GM12878 (cell line): ENCODE data around the gene UBE3D. TPM values are rescaled to one million over a fixed set of nuclear protein-coding genes. Genes with fewer than 3 reads are reported as not detected.

Experiments
- ATAC-seq: fragments of 200-7000 bp; cut with Tn5 transposase; 3 replicates; pipeline ENCODE4 v1.9.1; 2020; ENCODE audit warnings: mild to moderate bottlenecking, moderate library complexity
- BruUV-seq: library from RNA; stranded (reverse); fragments of 400-500 nt; replicated peaks from 2 replicates; lab custom pipeline; 2021; lab: Mats Ljungman, UMichigan
- CTCF ChIA-PET: fragments of 300-600 bp; sonication (Branson Sonifier 250); formaldehyde crosslinking; extraction: SDS; loops from one replicate; lab custom pipeline; 2021; ENCODE audit warnings: inconsistent platforms; lab: Yijun Ruan, JAX
- POLR2A ChIA-PET: fragments of 350-600 bp; formaldehyde crosslinking; extraction: SDS; loops from one replicate; lab custom pipeline; 2021; ENCODE audit warnings: inconsistent platforms; lab: Charles Lee
- RAD21 ChIA-PET: fragments of 300-600 bp; sonication (Branson Sonifier 250); formaldehyde crosslinking; loops from one replicate; lab custom pipeline; 2023; ENCODE audit warnings: antibody characterized with exemption; ENCODE audit not compliant: unreplicated experiment; lab: Charles Lee
- SMC1A ChIA-PET: fragments of 300-600 bp; sonication (Branson Sonifier 250); formaldehyde crosslinking; loops from one replicate; lab custom pipeline; 2023; ENCODE audit not compliant: unreplicated experiment, uncharacterized antibody; lab: Charles Lee
- DNase-seq: peaks from one replicate; pipeline ENCODE4 v3.0.0-alpha.2; 2011; ENCODE audit warnings: low read depth, low spot score
- FAIRE-seq: peaks from 3 replicates; lab custom pipeline; 2011; peaks lifted over from hg19 to GRCh38; lab: Jason Lieb, UNC
- H2AFZ ChIP-seq: 2 replicates; pipeline ENCODE4 v1.6.0; 2011; ENCODE audit warnings: low read depth, low read length, control low read depth; ENCODE audit not compliant: control insufficient read depth
- H3K27ac ChIP-seq: 2 replicates; pipeline ENCODE4 v1.5.1; 2011; ENCODE audit warnings: control low read depth; ENCODE audit not compliant: control insufficient read depth, insufficient read depth
- H3K27me3 ChIP-seq, 2 experiments: replicated peaks in 1 of 2; 2 replicates each; pipeline versions ENCODE4 v1.6.0 to v1.6.1; 2011; ENCODE audit warnings: low read length in 1 of 2; ENCODE audit not compliant: control insufficient read depth in 2 of 2, insufficient read depth in 2 of 2
- H3K36me3 ChIP-seq, 2 experiments: 2 replicates each; pipeline ENCODE4 v1.5.1; 2011; ENCODE audit warnings: low read length in 1 of 2; ENCODE audit not compliant: control insufficient read depth in 2 of 2, insufficient read depth in 2 of 2
- H3K4me1 ChIP-seq: 2 replicates; pipeline ENCODE4 v1.6.1; 2011; ENCODE audit warnings: mild to moderate bottlenecking, low read length, moderate library complexity, mixed read lengths; ENCODE audit not compliant: control insufficient read depth, insufficient read depth
- H3K4me2 ChIP-seq: 2 replicates; pipeline ENCODE4 v1.6.0; 2011; ENCODE audit warnings: control low read depth; ENCODE audit not compliant: control insufficient read depth, insufficient read depth
- H3K4me3 ChIP-seq: fragments of 200-600 bp; sonication (generic); 2 replicates; pipeline ENCODE4 v1.5.1; 2016
- H3K79me2 ChIP-seq: 2 replicates; pipeline ENCODE4 v1.6.0; 2011; ENCODE audit warnings: low read length; ENCODE audit not compliant: control insufficient read depth, insufficient read depth
- H3K9ac ChIP-seq: 2 replicates; pipeline ENCODE4 v1.8.0; 2011; ENCODE audit warnings: low read length, control low read depth, mixed read lengths; ENCODE audit not compliant: control insufficient read depth, insufficient read depth
- H3K9me3 ChIP-seq: replicated peaks from 3 replicates; pipeline ENCODE4 v1.5.1; 2011; ENCODE audit warnings: mild to moderate bottlenecking, low read length; ENCODE audit not compliant: control insufficient read depth, insufficient read depth
- H4K20me1 ChIP-seq: 2 replicates; pipeline ENCODE4 v1.6.0; 2011; ENCODE audit not compliant: control insufficient read depth, insufficient read depth
- BRCA1 ChIP-seq: IDR thresholded peaks from 2 replicates; pipeline ENCODE4 v1.6.1; 2011; ENCODE audit warnings: low read depth, low read length, improper control_type of control experiment
- NFYB ChIP-seq: IDR thresholded peaks from 2 replicates; pipeline ENCODE4 v1.6.1; 2011; ENCODE audit warnings: low read depth, mild to moderate bottlenecking, low read length, improper control_type of control experiment, moderate library complexity; ENCODE audit not compliant: insufficient read depth
- PBX3 ChIP-seq: IDR thresholded peaks from 2 replicates; pipeline ENCODE4 v1.6.1; 2011; ENCODE audit warnings: mild to moderate bottlenecking, low read depth, low read length, moderate library complexity; ENCODE audit not compliant: insufficient replicate concordance
- PML ChIP-seq: IDR thresholded peaks from 2 replicates; pipeline ENCODE4 v1.6.1; 2012; ENCODE audit warnings: low read length, inconsistent platforms
- SMAD5 ChIP-seq: IDR thresholded peaks from 2 replicates; pipeline ENCODE4 v1.6.1; 2016; ENCODE audit warnings: antibody characterized with exemption, low read depth
- SREBF1 ChIP-seq: IDR thresholded peaks from 2 replicates; pipeline ENCODE4 v1.6.1; 2012; ENCODE audit warnings: mild to moderate bottlenecking, low read length
- YBX1 ChIP-seq: fragments of 450-650 bp; IDR thresholded peaks from 2 replicates; pipeline ENCODE4 v1.6.1; 2016; ENCODE audit warnings: antibody characterized with exemption
- WGBS: methylation state at CpG from one replicate; pipeline ENCODE4 v1.1.6; 2016; ENCODE audit warnings: low lambda C conversion rate; ENCODE audit not compliant: insufficient replicate concordance, insufficient coverage; ENCODE audit errors: missing lambda C conversion rate; 5-methylcytosine and 5-hydroxymethylcytosine counted together
- in situ Hi-C: fragments of 300-500 bp; cut with MboI; formaldehyde crosslinking; loops from 9 replicates; pipeline ENCODE4 v1.14.3; 2018; ENCODE audit warnings: mixed read lengths
- intact Hi-C: fragments of 100-400 bp; cut with micrococcal nuclease; formaldehyde crosslinking; loops from one replicate; pipeline ENCODE4 v1.14.2; 2022; ENCODE audit not compliant: unreplicated experiment
- polyA plus RNA-seq, 11 experiments: library from polyadenylated mRNA; depleted of rRNA in 4 of 11; unstranded in 6 of 11; stranded (reverse) in 5 of 11; fragments of >200 nt; fragmentation: Nextera tagmentation in 4 of 11; fragmentation: Illumina TruSeq in 1 of 11; extraction: Ambion mirVana in 4 of 11; extraction: Trizol in 1 of 11; gene quantifications; 1 replicate in 1 of 11; 2 replicates in 10 of 11; pipeline versions ENCODE4 v1.2.1 to v1.2.3, GENCODE V29; 2011 to 2016; ENCODE audit warnings: inconsistent platforms in 2 of 11, missing spikeins in 2 of 11, low read depth in 1 of 11
- total RNA-seq, 4 experiments: library from RNA; depleted of rRNA in 3 of 4; stranded (reverse); fragments of >200 nt in 3 of 4; fragmentation: Illumina TruSeq in 1 of 4; extraction: Trizol in 1 of 4; gene quantifications; 2 replicates each; pipeline versions ENCODE4 v1.2.1 to v1.2.3, GENCODE V29; 2013 to 2021
- TF ChIP-seq, protein P1 (sequence below): IDR thresholded peaks from 2 replicates; pipeline ENCODE4 v1.6.1; 2011; ENCODE audit warnings: low read depth, mild to moderate bottlenecking, low read length, moderate library complexity, borderline replicate concordance; ENCODE audit errors: extremely low read depth
- TF ChIP-seq, protein P2 (sequence below): fragments of 450-650 bp; IDR thresholded peaks from 2 replicates; pipeline ENCODE4 v1.6.1; 2017; ENCODE audit warnings: mild to moderate bottlenecking, moderate library complexity

The UBE3D gene
- total and polyA plus RNA-seq, 10 of the 15 experiments (the other 5 are each of a cell fraction or from before 2014, with no cell fraction given), result 4.3 to 9.0 (median 7.5) TPM

DNA sequence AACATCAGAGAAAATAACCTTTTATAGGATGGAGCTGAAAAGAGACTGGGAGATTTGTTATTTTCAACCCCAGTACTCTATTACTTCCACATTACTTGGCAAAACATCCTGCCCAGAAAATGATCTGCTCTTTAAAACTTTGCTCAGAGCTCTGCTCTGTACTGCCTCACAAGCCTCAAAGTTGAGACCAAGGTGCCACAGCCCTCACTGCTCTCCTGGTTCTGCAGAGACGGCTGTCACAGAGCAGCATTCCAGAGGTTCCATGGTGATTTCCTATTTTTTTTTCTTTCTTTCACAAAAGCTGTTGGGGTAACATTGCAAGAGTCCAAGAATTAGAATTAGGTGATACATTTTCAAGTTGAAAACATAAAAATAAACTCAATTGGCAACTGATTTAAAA, 155.2 kb downstream of the UBE3D start:
- intact Hi-C loops, result no loop called here
- no peaks in the 10 kb centered on the region for H3K36me3 ChIP-seq
- CTCF ChIA-PET, result no interaction called here

DNA sequence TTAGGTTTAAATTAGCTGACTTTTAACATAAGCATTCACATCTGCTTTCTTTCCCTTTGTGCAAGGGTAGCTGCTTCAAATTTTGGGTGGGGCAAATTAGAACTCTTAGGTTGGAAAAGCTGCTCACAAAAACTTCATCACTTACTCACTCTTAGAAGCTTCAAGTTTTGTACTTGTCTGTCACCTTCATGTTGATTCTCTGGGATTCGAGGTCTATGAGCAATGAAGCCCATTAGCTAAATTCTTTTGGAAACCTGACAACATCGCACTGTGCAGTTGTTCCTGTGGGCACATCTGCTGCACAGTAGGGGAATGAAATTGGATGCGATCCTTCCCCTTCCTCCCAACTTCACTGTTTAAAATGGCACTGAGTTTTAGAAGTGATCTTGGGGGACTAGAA, 156.1 kb downstream of the UBE3D start:
- no peak overlapping the region for H3K4me3 ChIP-seq
- no peak for ATAC-seq
- no peak overlapping the region for H3K4me2 ChIP-seq
- no peaks in the 10 kb centered on the region for H3K4me1 ChIP-seq
- no TSS peak for BruUV-seq
- no peak for FAIRE-seq
- H3K27ac ChIP-seq, result no peak overlapping the region
- SMC1A ChIA-PET, result no interaction called here
- POLR2A ChIA-PET, result no interaction called here
- no peaks in the 10 kb centered on the region for H3K79me2 ChIP-seq
- H3K36me3 ChIP-seq, result no peaks in the 10 kb centered on the region
- CTCF ChIA-PET, result no interaction called here
- in situ Hi-C loops, result no loop called here
- DNase-seq, result no peak
- H3K27me3 ChIP-seq, result no peaks in the 10 kb centered on the region
- RAD21 ChIA-PET, result no interaction called here
- H2AFZ ChIP-seq, result no peak overlapping the region
- no peaks in the 10 kb centered on the region for H3K9me3 ChIP-seq
- no peak overlapping the region for H3K9ac ChIP-seq
- intact Hi-C loops, result no loop called here
- 78% methylated on average over 3 of the region's 3 CpGs for WGBS
- no peaks in the 10 kb centered on the region for H4K20me1 ChIP-seq
- TF ChIP-seq PBX3, result no peak
- no peak for TF ChIP-seq NFYB
- TF ChIP-seq PML, result no peak
- TF ChIP-seq YBX1, result no peak
- TF ChIP-seq BRCA1, result no peak
- TF ChIP-seq, protein P1, sequence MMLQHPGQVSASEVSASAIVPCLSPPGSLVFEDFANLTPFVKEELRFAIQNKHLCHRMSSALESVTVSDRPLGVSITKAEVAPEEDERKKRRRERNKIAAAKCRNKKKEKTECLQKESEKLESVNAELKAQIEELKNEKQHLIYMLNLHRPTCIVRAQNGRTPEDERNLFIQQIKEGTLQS, result no peak
- TF ChIP-seq SMAD5, result no peak
- TF ChIP-seq, protein P2, sequence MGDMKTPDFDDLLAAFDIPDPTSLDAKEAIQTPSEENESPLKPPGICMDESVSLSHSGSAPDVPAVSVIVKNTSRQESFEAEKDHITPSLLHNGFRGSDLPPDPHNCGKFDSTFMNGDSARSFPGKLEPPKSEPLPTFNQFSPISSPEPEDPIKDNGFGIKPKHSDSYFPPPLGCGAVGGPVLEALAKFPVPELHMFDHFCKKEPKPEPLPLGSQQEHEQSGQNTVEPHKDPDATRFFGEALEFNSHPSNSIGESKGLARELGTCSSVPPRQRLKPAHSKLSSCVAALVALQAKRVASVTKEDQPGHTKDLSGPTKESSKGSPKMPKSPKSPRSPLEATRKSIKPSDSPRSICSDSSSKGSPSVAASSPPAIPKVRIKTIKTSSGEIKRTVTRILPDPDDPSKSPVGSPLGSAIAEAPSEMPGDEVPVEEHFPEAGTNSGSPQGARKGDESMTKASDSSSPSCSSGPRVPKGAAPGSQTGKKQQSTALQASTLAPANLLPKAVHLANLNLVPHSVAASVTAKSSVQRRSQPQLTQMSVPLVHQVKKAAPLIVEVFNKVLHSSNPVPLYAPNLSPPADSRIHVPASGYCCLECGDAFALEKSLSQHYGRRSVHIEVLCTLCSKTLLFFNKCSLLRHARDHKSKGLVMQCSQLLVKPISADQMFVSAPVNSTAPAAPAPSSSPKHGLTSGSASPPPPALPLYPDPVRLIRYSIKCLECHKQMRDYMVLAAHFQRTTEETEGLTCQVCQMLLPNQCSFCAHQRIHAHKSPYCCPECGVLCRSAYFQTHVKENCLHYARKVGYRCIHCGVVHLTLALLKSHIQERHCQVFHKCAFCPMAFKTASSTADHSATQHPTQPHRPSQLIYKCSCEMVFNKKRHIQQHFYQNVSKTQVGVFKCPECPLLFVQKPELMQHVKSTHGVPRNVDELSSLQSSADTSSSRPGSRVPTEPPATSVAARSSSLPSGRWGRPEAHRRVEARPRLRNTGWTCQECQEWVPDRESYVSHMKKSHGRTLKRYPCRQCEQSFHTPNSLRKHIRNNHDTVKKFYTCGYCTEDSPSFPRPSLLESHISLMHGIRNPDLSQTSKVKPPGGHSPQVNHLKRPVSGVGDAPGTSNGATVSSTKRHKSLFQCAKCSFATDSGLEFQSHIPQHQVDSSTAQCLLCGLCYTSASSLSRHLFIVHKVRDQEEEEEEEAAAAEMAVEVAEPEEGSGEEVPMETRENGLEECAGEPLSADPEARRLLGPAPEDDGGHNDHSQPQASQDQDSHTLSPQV, result no peak

More for the DNA sequence above, 155.2 kb downstream of the UBE3D start:
- Histone ChIP-seq H3K4me3 (no peak overlapping the region), H3K27me3 (no peaks in the 10 kb centered on the region), H3K4me2 (no peak overlapping the region), H3K79me2 (no peaks in the 10 kb centered on the region), H2AFZ (no peak overlapping the region), H3K9me3 (no peaks in the 10 kb centered on the region), H3K4me1 (no peaks in the 10 kb centered on the region), H4K20me1 (no peaks in the 10 kb centered on the region), H3K9ac (no peak overlapping the region), H3K27ac (no peak overlapping the region)
- RAD21 ChIA-PET, result no interaction called here
- FAIRE-seq (no peak), DNase-seq (no peak), ATAC-seq (no peak)
- in situ Hi-C loops, result no loop called here
- POLR2A ChIA-PET, result no interaction called here
- 100% methylated on average over 1 of the region's 1 CpG for WGBS
- TF ChIP-seq, protein P1, result no peak
- no peak for TF ChIP-seq SREBF1
- no TSS peak for BruUV-seq
- SMC1A ChIA-PET, result no interaction called here
